Left lung (tissue), 10 donors: ENCODE data around the gene POLR3B. TPM values are rescaled to one million over a fixed set of nuclear protein-coding genes. Genes with fewer than 3 reads are reported as not detected.
A peak's percentile ranks its signal among the peaks of the same experiment; 100 is the strongest.

ENCODE experiments used
- ATAC-seq: fragments of 200-7000 bp; cut with Tn5 transposase; one replicate; pipeline ENCODE4 v1.9.1; 2020; ENCODE audit warnings: moderate library complexity
- DNase-seq, 4 donors: peaks; one replicate each; pipeline ENCODE4 v3.0.0-alpha.2; 2013 to 2020
- H3K27ac ChIP-seq, 2 donors: fragments of 200-600 bp; sonication (generic) in 1 of 2; one replicate each; pipeline versions ENCODE4 v1.5.0 to v1.8.0; 2020 to 2021
- H3K27me3 ChIP-seq, 2 donors: fragments of 200-600 bp; sonication (generic) in 1 of 2; one replicate each; pipeline versions ENCODE4 v1.5.0 to v1.8.0; 2020 to 2021
- H3K36me3 ChIP-seq, 2 donors: fragments of 200-600 bp; sonication (generic) in 1 of 2; one replicate each; pipeline versions ENCODE4 v1.5.0 to v1.8.0; 2020 to 2021
- H3K4me1 ChIP-seq, 2 donors: fragments of 200-600 bp; one replicate each; pipeline ENCODE4 v1.8.0; 2021
- H3K4me3 ChIP-seq, 2 donors: fragments of 200-600 bp; sonication (generic) in 1 of 2; one replicate each; pipeline versions ENCODE4 v1.5.0 to v1.8.0; 2020 to 2021; ENCODE audit warnings: mild to moderate bottlenecking in 1 of 2
- H3K9me3 ChIP-seq, 2 donors: fragments of 200-600 bp; sonication (generic) in 1 of 2; one replicate each; pipeline versions ENCODE4 v1.5.0 to v1.8.0; 2020 to 2021
- CTCF ChIP-seq, 2 donors: fragments of 200-600 bp; sonication (generic) in 1 of 2; IDR thresholded peaks; one replicate each; pipeline versions ENCODE4 v1.5.0 to v1.8.0; 2021; ENCODE audit warnings: antibody characterized with exemption in 2 of 2
- intact Hi-C, 2 donors: fragments of 100-400 bp; cut with DNase I; formaldehyde crosslinking; loops; one replicate each; pipeline versions ENCODE4 v1.11.2 to v1.14.2; 2022
- polyA plus RNA-seq, 6 donors: library from polyadenylated mRNA; unstranded; fragments of 120-200 nt; gene quantifications; one replicate each; pipeline ENCODE4 v1.2.1, GENCODE V29; 2013; ENCODE audit not compliant: insufficient read length in 6 of 6
- total RNA-seq, 2 donors: library from RNA; stranded (reverse); fragmentation: NEBNext Ultra II Directional; extraction: Animal tissue kit (Norgen Biotek cat#: 25700); gene quantifications; one replicate each; pipeline ENCODE4 v1.2.1, GENCODE V29; 2021
- donor health status: DM: no; HTN: yes; CAD: no.
- donor health status: DM: no; HTN: no; CAD: no.

Gene POLR3B
- total and polyA plus RNA-seq, 8 donors, result 10.9 to 14.6 (median 13.3) TPM

GRCh38 chr12:106517314-106517713 is 159.8 kb downstream of the POLR3B start:
- intact Hi-C loops, result no loop called here
- ATAC-seq (no peak), DNase-seq (no peak)
- Histone ChIP-seq H3K4me1 (no peaks in the 10 kb centered on the region), H3K27me3 (no peaks in the 10 kb centered on the region), H3K36me3 (no peaks in the 10 kb centered on the region), H3K4me3 (no peak overlapping the region), H3K27ac (no peak overlapping the region), H3K9me3 (peaks cover 0 to 6% of the 10 kb centered on the region in 2 donors)
- TF ChIP-seq CTCF (IDR thresholded peaks at IDR 0.05), result no peak

GRCh38 chr12:106519607-106520021 is 162.1 kb downstream of the POLR3B start:
- no peak for TF ChIP-seq CTCF (IDR thresholded peaks at IDR 0.05)
- peak in 1 of 4 donors; percentile 6 for DNase-seq

GRCh38 chr12:106521901-106522300 is 164.4 kb downstream of the POLR3B start:
- DNase-seq (no peak), ATAC-seq (no peak)
- no peak for TF ChIP-seq CTCF (IDR thresholded peaks at IDR 0.05)
- no peaks in the 10 kb centered on the region for H3K4me1 ChIP-seq
- H3K4me3 ChIP-seq, result no peak overlapping the region
- no peaks in the 10 kb centered on the region for H3K9me3 ChIP-seq
- no peaks in the 10 kb centered on the region for H3K36me3 ChIP-seq
- H3K27ac ChIP-seq, result no peak overlapping the region
- intact Hi-C loops, result no loop called here
- H3K27me3 ChIP-seq, result no peaks in the 10 kb centered on the region

More at GRCh38 chr12:106519607-106520021, 162.1 kb downstream of the POLR3B start:
- no peak overlapping the region for H3K4me3 ChIP-seq
- H3K27me3 ChIP-seq, result no peaks in the 10 kb centered on the region
- H3K4me1 ChIP-seq, result no peaks in the 10 kb centered on the region
- intact Hi-C loops, result no loop called here
- no peak overlapping the region for H3K27ac ChIP-seq
- no peaks in the 10 kb centered on the region for H3K9me3 ChIP-seq
- ATAC-seq, result no peak
- no peaks in the 10 kb centered on the region for H3K36me3 ChIP-seq

GRCh38 chr12:106522708-106523107 is 165.2 kb downstream of the POLR3B start:
- DNase-seq, result no peak
- H3K4me3 ChIP-seq, result no peak overlapping the region
- no peaks in the 10 kb centered on the region for H3K9me3 ChIP-seq
- no peaks in the 10 kb centered on the region for H3K4me1 ChIP-seq
- no peak for ATAC-seq
- no peaks in the 10 kb centered on the region for H3K36me3 ChIP-seq
- intact Hi-C loops, result no loop called here
- H3K27ac ChIP-seq, result no peak overlapping the region
- no peak for TF ChIP-seq CTCF (IDR thresholded peaks at IDR 0.05)
- H3K27me3 ChIP-seq, result no peaks in the 10 kb centered on the region

- Histone ChIP-seq H3K27ac (no peak overlapping the region), H3K36me3 (no peaks in the 10 kb centered on the region), H3K4me1 (no peaks in the 10 kb centered on the region), H3K4me3 (no peak overlapping the region), H3K9me3 (peaks cover 0 to 3% of the 10 kb centered on the region in 2 donors), H3K27me3 (no peaks in the 10 kb centered on the region)
- intact Hi-C loops, result no loop called here
- TF ChIP-seq CTCF (IDR thresholded peaks at IDR 0.05), result no peak
- DNase-seq (no peak), ATAC-seq (no peak)
Measured at GRCh38 chr12:106527356-106527755, 169.8 kb downstream of the POLR3B start.
